ENCODE data around the gene MYT1.

- no peak for TF ChIP-seq SUZ12 (IDR thresholded peaks at IDR 0.05)
- TF ChIP-seq SP1 (IDR thresholded peaks at IDR 0.05), result no peak
- no peak for TF ChIP-seq FOXM1 (IDR thresholded peaks at IDR 0.05; ENCODE audit: borderline replicate concordance)
- TF ChIP-seq ELF4 (IDR thresholded peaks at IDR 0.05), result no peak
- TF ChIP-seq FOXK2 (IDR thresholded peaks at IDR 0.05), result no peak
- no peak for TF ChIP-seq L3MBTL2 (conservative IDR thresholded peaks at IDR 0.05)
- TF ChIP-seq FOXA1 (IDR thresholded peaks at IDR 0.05), result no peak
Measured at GRCh38 chr20:64254156-64254555, 89.9 kb downstream of the MYT1 start.

All from HEK293T (cell line).